ENCODE data around the gene CUEDC1.
"Not testable (repeated sequence)": the region's sequence is repeated elsewhere in the genome, so short reads cannot be mapped to it uniquely, and the experiment has no call there.

The CUEDC1 gene

GRCh38 chr17:57856792-57857620 lies 98.2 kb downstream of the CUEDC1 start:
- no peak for DNase-seq

GRCh38 chr17:57855391-57856035 lies 99.7 kb downstream of the CUEDC1 start:
- no peak for DNase-seq

DNA sequence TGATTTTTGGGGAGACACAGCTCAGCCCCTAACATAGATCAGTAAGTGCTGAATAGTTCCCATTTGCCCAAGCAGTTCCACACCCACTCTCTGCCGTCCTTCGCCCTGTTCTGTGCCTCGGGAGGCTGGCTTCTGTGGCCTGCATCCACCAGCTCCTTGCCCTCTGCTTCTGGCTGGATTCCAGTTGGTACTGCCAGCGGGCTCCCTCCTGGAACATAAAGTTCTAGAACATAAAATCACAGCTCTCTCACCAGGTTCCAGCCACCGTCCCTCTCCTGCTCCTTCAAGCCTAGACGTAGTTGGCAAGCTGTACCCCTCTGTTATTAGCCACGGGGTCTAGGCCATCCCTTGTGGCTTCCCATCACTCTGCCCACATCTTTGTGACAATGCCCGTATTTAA lies 101.5 kb downstream of the CUEDC1 start:
- DNase-seq = no peak

- DNase-seq = no peak
Measured at GRCh38 chr17:57852955-57853328, 102.3 kb downstream of the CUEDC1 start.

- DNase-seq = no peak
Measured at GRCh38 chr17:57852092-57852954, 102.9 kb downstream of the CUEDC1 start.

- peak; percentile 95 for DNase-seq
Measured at GRCh38 chr17:57849874-57850754, 105.1 kb downstream of the CUEDC1 start, which contains the start of gene MRPS23. Gene MRPS23, minus strand, starts transcription at chr17:57850044. Its CDS starts 34 bp downstream, at chr17:57850010.

DNA sequence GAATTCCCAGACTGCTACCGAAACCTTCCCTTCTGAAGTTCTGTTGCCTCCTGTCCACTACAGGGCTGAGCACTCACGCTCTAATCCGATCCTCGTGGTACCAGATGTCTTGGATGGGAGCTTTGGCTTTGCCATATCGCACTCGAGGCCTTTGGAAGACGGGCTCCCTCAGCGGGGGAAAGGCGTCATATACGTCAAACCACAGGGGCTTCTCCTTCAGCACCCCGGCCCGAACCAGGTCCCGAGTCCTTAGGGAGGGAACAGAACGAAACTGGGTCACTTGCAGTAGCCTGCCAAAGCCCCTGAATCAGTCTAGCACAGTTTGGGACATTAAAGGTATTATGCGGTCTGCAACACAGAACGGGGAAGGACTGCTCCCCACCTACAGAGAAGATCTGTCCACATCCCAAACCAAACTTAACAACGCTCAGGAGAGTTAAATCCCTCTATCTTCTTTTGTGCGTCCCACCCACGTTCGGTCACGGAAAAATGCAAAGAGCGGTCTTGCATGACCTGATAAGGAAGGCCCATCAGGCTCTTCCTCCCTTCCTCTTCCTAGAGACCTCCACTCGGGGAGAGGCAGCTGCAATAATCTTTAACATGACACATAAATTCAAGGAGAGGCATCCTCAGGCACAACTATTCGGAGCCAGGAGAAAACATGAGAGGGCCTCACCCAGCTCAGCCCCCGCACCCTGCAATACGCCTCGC lies 105.9 kb downstream of the CUEDC1 start:
- DNase-seq = no peak

- DNase-seq = not testable (repeated sequence)
Measured at GRCh38 chr17:57846056-57846945, 108.9 kb downstream of the CUEDC1 start.

DNA sequence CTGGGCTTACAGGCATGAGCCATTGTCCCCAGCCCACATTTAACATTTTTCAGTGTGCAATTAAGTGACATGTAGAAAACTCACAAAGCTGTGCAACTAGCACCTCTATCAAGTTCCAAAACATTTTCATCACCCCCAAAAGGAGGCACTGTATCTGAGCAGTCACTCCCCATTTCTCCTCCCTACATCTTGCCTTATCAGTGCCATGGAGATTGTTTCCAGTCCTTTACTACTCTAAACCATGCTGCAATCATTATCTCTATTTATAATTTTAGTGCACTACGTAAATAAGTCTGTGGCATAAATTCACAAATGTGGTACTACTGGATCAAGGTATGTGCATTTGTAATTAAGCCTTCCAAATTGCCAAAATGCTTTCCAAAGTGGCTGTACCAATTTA lies 112.9 kb downstream of the CUEDC1 start:
- DNase-seq = no peak

DNA sequence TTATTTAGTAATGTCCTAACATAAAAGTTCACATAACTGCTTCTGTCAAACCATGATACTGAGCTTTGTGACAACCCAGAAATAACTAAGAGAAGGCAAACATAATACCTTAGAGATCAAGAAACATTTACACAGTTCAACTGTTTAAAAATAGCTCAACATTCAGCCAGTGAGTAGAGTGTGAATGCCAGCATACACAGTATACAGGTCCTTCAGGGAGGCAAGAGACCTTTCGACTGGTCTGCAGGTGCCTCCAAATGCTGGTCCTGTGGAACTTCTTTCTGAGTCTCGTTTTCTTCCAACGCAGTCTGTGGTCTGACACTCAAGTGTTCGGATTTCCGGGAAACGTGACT lies 115.7 kb downstream of the CUEDC1 start:
- DNase-seq = no peak

GRCh38 chr17:57838857-57839570 lies 116.2 kb downstream of the CUEDC1 start:
- no peak for DNase-seq

DNA sequence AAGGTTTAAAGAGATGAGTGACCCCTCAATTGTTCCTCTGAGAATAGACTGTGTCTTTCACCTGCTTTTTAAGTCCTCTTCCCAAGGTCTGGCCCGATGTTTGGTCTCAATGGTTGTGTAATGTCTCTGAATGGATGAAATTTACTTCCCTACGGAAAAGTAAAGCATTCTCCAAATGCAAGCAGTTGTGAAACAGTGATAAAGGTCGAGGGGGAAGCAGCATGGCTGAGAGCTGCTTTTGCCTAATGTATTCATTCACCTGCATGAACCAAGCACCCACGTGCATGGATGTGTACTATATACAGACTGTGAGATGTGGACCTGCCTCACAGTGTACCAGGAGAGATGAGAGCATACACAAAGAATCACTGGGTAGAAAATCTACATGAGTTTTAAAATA lies 116.8 kb downstream of the CUEDC1 start:
- DNase-seq = no peak

DNA sequence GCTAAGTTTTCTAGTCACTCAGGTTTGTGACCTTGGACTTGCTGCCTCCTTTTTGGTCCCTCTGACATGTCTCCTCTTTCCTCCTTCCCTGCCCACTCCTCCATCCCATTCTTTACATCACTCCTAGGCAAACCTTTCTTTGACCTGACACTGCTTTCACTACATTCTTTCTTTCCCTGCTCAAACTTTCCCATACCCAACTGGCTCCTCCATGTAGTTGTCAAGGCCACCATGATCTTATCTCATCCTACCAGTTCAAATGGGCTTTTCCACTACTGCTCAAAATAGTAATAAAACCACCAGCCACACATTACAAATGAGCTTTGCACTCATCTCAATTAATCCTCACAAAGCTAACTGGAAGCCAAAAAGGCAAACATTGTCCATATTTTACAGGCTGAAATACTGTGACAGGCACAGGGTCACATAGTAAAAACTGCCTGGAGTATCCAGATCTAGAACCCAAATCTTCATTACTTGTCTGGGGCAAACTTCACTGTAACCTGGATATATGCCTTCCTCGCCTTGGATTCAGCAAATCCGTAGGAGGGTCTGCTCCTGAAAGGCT lies 119.8 kb downstream of the CUEDC1 start:
- no peak for DNase-seq

GRCh38 chr17:57834146-57834741 lies 121.0 kb downstream of the CUEDC1 start:
- DNase-seq = no peak

DNA sequence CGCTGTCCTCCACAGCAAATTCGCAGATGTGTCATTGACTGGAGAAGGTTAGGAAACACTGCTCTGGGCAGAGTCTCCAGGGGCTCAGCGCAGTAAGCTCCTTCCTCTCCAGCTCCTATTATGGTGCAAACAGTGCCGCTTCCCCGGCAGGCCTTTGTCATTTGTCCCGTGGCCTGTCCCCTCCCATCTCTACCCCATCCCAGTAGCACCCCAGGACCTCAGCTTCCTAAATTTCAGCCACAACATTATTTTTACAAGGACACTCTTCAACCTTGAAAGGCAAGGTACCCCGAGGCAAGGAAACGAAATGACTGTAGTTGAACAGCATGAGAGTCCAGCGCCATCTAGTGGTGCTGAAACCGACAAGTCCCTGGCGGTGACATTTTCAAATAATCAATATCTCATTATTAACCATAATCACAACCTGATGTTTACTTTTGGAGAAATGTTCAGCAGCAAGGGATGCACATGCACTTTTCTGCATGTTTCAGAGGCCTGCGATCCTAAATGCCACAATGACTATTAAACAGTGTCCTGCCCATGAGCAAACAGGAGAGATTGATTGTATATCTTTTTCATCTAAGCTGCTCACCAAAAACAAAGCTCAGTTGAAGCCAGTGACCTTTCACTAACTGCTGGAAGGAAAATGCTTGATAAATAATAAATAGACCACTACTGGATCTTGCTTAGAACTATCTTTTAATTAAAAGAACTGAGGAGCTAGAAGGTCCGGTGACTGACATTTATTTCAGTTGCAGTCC lies 121.9 kb downstream of the CUEDC1 start:
- peak; percentile 27 for DNase-seq

DNA sequence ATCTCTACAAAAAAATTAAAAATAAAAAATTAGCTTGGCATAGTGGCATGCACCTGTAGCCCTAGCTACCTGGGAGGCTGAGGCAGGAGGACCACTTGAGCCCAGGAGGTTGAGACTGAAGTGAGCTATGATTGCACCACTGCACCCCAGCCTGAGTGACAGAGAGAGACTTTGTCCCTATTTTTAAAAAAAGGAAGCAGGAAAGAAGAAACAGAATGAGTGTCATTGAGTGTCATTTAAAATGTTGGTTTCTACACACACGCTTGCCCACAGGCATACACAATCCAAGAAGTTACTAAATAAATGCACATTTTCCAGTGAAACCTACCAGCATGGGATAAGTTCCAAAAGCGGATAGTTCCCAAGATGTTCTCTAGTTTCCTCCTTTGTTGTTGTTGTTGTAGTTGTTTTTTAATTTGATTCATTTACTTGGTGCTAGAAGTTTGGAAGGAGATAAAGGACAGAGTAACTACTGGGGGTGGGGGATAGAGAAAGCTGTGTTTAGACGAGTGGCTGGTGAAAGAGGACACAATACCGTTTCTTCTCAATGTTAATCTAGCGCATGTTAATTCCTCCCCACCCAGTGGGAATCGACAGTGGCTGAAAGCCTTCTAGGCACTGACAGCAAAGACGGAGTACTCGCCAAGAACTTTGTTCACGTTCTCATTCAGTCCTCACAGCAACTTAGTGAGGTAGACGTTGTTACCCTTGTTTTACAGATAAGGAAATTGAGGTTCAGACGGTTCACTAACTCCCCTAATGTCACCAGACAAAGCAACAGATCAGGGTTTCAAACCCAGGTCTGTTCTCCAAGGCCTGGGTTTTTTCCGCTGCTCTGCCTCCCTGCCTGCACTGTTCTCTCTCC lies 122.7 kb downstream of the CUEDC1 start:
- no peak for DNase-seq

DNA sequence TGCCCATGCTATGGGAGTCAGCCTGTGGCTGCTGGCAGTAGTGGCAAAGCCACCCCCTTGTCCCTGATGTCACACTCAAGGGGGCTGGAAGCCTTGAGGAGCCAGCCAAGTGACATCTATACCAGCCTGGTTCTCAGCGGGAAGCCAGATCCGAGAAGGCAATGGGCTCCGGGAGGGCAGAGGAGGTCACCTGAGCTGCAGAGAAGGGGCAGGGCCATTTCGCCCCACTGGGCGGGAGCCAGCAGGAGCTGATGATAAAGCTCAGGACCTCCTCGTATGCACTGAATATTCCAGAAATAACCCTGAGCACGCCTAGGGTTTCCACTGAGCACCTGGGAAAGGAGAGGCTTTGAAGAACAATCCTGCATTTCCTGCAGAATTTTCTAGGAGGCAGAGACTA lies 124.3 kb downstream of the CUEDC1 start:
- no peak for DNase-seq
